ENCODE results near the gene OLIG2. TPM values are rescaled to one million over a fixed set of nuclear protein-coding genes. Genes with fewer than 3 reads are reported as not detected.

The OLIG2 gene
- total RNA-seq, 1 experiment from 2014 or later, result not detected

GRCh38 chr21:32978331-32979270, 47.1 kb upstream of the OLIG2 start:
- CTCF ChIA-PET, result no interaction called here
- H3K27ac ChIP-seq (ENCODE audit: low read depth, low read length), result no peak overlapping the region
- no peak overlapping the region for H3K9ac ChIP-seq (ENCODE audit: low read length)
- H3K9me3 ChIP-seq (ENCODE audit: control insufficient read depth in 1 of 2, insufficient read depth in 1 of 2, low read depth in 1 of 2, low read length in 2 of 2), result no peaks in the 10 kb centered on the region
- H3K4me2 ChIP-seq (ENCODE audit: low read length), result no peak overlapping the region
- intact Hi-C loops (cut with micrococcal nuclease), result no loop called here
- ATAC-seq, result no peak
- H3K4me3 ChIP-seq (replicated peaks in 1 of 2; ENCODE audit: low read depth in 1 of 2, low read length in 2 of 2), result no peak overlapping the region
- no peak overlapping the region for H2AFZ ChIP-seq (ENCODE audit: low read depth, low read length, poor library complexity, severe bottlenecking)
- no peak for TF ChIP-seq CEBPB (IDR thresholded peaks at IDR 0.05; ENCODE audit: low read depth)
- no peak for TF ChIP-seq CBX3 (IDR thresholded peaks at IDR 0.05; ENCODE audit: low read depth)
- TF ChIP-seq SP1 (IDR thresholded peaks at IDR 0.05; ENCODE audit: low read depth), result no peak
- TF ChIP-seq EZH2phosphoT487 (IDR thresholded peaks at IDR 0.05; ENCODE audit: borderline replicate concordance), result no peak
- no peak for TF ChIP-seq POLR2AphosphoS5 (IDR thresholded peaks at IDR 0.05; ENCODE audit: low read depth, low read length)
- no peak for TF ChIP-seq EGR1 (IDR thresholded peaks at IDR 0.05; ENCODE audit: low read depth)
- no peak for TF ChIP-seq ZNF274 (IDR thresholded peaks at IDR 0.05; ENCODE audit: low read depth, low read length)
- no peak for TF ChIP-seq ZBTB33 (IDR thresholded peaks at IDR 0.05; ENCODE audit: extremely low read depth, insufficient replicate concordance, low read length)
- no peak for TF ChIP-seq SIN3A (IDR thresholded peaks at IDR 0.05; ENCODE audit: low read depth)
- TF ChIP-seq RAD21 (IDR thresholded peaks at IDR 0.05; ENCODE audit: low read depth), result no peak
- no peak for TF ChIP-seq EZH2 (IDR thresholded peaks at IDR 0.05)
- TF ChIP-seq POLR2A (IDR thresholded peaks at IDR 0.05; ENCODE audit: borderline replicate concordance, extremely low read depth, insufficient read depth, insufficient read length), result no peak
- TF ChIP-seq TCF7L2 (IDR thresholded peaks at IDR 0.05; ENCODE audit: borderline replicate concordance, extremely low read depth, insufficient read depth, insufficient read length), result no peak
- TF ChIP-seq MAX (IDR thresholded peaks at IDR 0.05), result no peak
- TF ChIP-seq JUND (IDR thresholded peaks at IDR 0.05), result no peak
- TF ChIP-seq YY1 (IDR thresholded peaks at IDR 0.05; ENCODE audit: extremely low read depth, insufficient replicate concordance, low read depth, low read length), result no peak
- TF ChIP-seq FOSL1 (IDR thresholded peaks at IDR 0.05; ENCODE audit: low read depth), result no peak
- peaks cover 44% of the 10 kb centered on the region for H3K27me3 ChIP-seq (ENCODE audit: insufficient read depth, low read length)
- POLR2A ChIA-PET, result no interaction called here
- no peaks in the 10 kb centered on the region for H3K79me2 ChIP-seq (ENCODE audit: insufficient read depth, low read length)
- no TSS peak for BruUV-seq (replicated peaks)
- H3K4me1 ChIP-seq (ENCODE audit: control insufficient read depth in 1 of 2, insufficient read depth in 2 of 2, low read length in 2 of 2), result no peaks in the 10 kb centered on the region
- no peaks in the 10 kb centered on the region for H3K9me2 ChIP-seq (ENCODE audit: insufficient read depth)
- RAD21 ChIA-PET (ENCODE audit: low non-redundant PET in 1 of 2, low total read pairs in 2 of 2, uncharacterized antibody in 2 of 2, unreplicated experiment in 2 of 2), result no interaction called here
- no peaks in the 10 kb centered on the region for H3K36me3 ChIP-seq (ENCODE audit: control insufficient read depth in 1 of 2, insufficient read depth in 2 of 2, low read length in 2 of 2)
- no peak for DNase-seq (ENCODE audit: low read depth, low spot score)
- H4K20me1 ChIP-seq (ENCODE audit: insufficient read depth), result no peaks in the 10 kb centered on the region
